Fibroblast of skin of back (primary cell): Measurements from ENCODE around the gene OSBPL3.

ENCODE experiments used
- DNase-seq: peaks from one replicate; pipeline ENCODE4 v3.0.0-alpha.2; 2013

The OSBPL3 gene

GRCh38 chr7:24827589-24827988 lies 152.4 kb downstream of the OSBPL3 start:
- DNase-seq: peak; percentile 86

DNA sequence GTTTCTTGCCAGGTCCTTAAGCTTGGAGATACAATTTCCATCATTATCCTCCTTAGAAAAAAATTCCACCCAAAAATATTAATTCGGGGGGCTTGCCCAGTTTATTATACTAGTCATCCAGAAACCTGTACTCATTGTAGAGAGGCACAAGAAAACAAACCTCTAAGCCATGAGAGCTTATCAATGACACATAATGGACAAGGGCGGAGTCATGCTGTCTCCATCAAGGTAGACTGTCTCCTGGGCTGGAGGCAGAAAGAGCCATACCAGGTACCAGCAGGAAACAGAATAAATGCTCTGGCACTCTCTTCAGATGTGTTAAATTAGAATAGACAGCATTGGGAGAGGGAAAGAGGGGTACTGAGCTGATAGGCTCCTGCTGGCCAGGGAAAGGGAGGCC lies 153.0 kb downstream of the OSBPL3 start:
- DNase-seq: no peak

GRCh38 chr7:24826662-24827020 lies 153.3 kb downstream of the OSBPL3 start:
- no peak for DNase-seq

- peak; percentile 61 for DNase-seq
Observed at GRCh38 chr7:24825931-24826661, 153.9 kb downstream of the OSBPL3 start.

DNA sequence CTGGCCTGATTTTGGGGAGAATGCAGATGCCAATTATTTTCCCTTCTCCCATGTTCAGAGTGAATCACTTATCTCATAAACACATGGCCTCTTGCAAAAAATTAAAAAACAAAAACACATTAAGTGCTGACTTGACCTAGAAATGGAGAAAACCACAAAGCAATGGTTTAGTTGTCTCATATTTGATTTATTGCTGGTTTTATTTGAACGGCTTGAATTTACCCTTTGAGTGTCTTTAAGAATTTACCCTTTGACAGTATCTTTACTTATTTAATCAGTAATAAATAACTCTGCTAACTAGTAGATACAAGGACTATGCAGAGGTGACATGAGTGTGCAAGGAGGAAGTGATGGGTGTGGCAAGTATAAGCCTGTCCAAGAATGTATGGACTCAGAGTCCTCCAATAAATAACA lies 154.6 kb downstream of the OSBPL3 start:
- no peak for DNase-seq

- no peak for DNase-seq
Observed at GRCh38 chr7:24824896-24825295, 155.1 kb downstream of the OSBPL3 start.

GRCh38 chr7:24824400-24824799 lies 155.6 kb downstream of the OSBPL3 start:
- no peak for DNase-seq

DNA sequence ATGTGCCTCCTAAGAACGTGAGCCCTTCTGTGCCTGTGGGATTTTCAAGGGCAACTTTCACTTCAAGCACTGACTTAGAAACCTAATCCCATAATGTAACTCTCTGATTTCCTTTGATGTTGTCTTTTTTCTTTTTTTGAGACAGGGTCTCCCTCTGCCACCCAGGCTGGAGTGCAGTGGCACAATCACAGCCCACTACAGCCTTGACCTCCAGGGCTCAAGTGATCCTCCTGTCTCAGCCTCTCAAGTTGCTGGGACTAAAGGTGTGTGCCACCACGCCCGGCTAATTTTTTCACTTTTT lies 158.3 kb downstream of the OSBPL3 start:
- no peak for DNase-seq

GRCh38 chr7:24821045-24821753 lies 158.8 kb downstream of the OSBPL3 start:
- DNase-seq: peak; percentile 90

DNA sequence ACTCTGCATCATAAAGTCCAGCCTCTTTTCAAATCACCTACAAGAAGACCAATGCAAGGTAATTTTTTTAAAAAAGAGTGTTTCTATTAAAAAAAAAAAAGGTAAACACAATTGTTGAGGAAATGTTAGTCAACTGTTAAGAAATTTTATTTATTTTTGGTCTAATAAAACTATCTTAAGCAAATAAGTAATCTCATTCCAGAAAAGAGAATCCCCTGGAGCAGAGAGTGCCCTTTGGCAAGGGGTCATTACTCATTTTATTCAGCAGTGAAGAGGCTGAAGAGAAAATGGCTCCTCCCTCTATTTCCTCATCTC lies 159.3 kb downstream of the OSBPL3 start:
- DNase-seq: peak; percentile 79

GRCh38 chr7:24819916-24820689 lies 159.9 kb downstream of the OSBPL3 start:
- DNase-seq: peak; percentile 82

DNA sequence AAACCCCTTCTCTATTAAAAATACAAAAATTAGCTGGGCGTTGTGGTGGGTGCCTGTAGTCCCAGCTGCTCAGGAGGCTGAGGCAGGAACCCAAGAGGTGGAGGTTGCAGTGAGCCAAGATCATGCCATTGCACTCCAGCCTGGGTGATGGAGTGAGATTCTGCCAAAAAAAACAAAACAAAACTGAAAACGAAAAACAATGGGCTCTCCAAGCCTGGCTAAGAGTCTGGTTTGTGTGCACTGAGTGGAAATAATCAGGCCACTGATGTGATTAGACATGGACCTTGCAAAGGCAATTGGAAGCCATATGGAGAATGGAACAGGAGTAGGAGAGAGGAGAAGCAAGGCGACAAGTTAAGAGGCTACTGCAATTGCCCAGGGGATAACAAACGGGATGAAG lies 162.6 kb downstream of the OSBPL3 start:
- no peak for DNase-seq

GRCh38 chr7:24816868-24817267 lies 163.1 kb downstream of the OSBPL3 start:
- DNase-seq: no peak

GRCh38 chr7:24812305-24812945 lies 167.6 kb downstream of the OSBPL3 start:
- DNase-seq: peak; percentile 39

DNA sequence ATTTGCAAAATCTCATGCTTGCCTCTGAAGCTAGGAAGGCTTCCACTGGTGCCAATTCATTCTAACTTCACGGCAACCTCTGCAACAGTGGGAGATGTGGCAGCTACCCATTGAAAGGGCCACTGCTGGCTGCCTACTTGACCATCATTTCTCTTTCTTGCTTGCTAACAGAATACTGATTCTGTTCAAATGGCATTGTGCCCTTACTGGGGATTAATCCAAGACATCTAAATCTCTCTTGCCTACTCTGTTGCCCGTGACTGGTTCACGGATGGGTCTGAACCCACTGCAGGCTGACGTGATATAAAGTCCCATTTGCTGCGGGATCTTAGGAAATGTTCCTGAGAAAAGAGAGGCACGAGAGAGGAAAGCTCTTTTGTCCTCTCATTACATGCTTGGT lies 171.5 kb downstream of the OSBPL3 start:
- no peak for DNase-seq

GRCh38 chr7:24802300-24802699 lies 177.7 kb downstream of the OSBPL3 start:
- DNase-seq: no peak

GRCh38 chr7:24801883-24802282 lies 178.1 kb downstream of the OSBPL3 start:
- DNase-seq: no peak

DNA sequence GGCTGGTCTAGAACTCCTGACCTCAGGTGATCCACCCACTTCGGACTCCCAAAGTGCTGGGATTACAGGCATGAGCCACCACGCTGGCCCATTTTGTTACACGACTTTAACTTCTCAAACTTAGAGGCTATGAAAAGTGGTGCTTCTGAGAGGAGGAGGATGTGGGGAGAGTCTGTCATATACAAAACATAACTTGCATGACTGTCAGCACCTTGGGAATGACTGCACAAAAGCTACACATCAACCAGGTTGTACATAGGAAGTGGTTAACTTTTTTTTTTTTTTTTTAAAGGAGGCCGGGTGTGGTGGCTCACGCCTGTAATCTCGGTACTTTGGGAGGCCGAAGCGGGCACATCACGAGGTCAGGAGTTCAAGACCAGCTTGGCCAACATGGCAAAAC lies 179.3 kb downstream of the OSBPL3 start:
- DNase-seq: no peak

DNA sequence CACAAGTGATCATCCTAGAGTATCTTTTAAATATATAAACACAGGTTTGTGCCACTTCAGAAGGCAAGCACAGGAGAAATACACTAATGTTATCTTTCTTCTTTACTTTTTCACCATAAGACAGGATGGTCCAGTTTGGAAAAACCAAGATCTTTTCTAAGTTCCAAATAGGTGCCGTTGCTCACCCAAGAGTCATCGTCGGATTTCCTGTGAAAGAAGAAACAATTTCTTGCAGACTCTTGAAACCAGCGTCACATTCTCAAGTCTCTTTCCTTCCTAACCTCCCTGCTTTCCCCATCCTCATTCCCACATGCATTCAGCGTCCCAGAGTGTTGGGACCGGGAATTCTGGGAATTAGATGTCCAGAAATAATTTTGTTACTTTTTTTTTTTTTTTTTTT lies 179.9 kb downstream of the OSBPL3 start:
- no peak for DNase-seq

- DNase-seq: peak; percentile 65
Observed at GRCh38 chr7:24799506-24799905, 180.5 kb downstream of the OSBPL3 start.

DNA sequence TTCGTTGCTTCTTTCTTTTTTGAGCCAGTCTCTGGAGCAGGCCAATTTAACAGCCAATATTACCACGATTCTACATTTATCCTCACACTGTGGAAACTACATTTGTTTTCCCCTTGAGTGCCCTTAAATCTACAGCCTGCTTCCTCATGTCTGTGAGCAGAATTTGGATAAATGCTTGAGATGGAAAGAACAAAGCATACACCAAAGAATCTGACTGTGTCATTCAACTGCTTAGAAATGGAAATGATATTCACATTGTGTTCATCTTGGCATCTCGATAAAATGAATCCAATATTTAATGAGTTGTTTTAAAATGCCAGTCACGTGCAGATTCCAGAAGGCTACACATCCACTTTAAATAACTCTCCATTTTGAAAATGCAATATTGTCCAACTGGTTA lies 181.7 kb downstream of the OSBPL3 start:
- no peak for DNase-seq

DNA sequence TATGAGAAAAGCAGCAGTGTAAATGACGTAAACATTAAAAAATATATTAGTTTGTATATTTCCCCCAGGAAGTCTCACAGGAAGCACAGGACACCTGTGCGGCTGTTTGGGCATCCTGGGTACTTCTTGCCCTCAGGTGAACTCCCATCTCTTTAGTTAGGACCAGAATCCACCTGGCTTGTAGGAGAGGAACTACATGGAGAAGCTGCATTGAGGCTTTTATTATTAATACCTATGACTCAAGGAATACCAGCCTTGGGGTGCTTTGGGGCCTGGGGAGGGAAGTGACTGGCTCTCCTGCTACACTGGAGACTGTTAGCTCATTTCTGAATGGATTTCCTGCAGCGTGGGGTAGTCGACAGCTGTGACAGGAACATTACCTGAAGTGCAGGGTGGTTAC lies 182.7 kb downstream of the OSBPL3 start:
- DNase-seq: no peak

GRCh38 chr7:24795407-24795767 lies 184.6 kb downstream of the OSBPL3 start:
- no peak for DNase-seq
